ENCODE data around the gene CLTRN. TPM values are rescaled to one million over a fixed set of nuclear protein-coding genes. Genes with fewer than 3 reads are reported as not detected.

The CLTRN gene, protein sequence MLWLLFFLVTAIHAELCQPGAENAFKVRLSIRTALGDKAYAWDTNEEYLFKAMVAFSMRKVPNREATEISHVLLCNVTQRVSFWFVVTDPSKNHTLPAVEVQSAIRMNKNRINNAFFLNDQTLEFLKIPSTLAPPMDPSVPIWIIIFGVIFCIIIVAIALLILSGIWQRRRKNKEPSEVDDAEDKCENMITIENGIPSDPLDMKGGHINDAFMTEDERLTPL
- 0.66 to 0.90 TPM (median 0.75 TPM) in 5 replicates for total RNA-seq (2022; extraction: Qiagen RNA extraction; ENCODE audit: low read depth)

DNA sequence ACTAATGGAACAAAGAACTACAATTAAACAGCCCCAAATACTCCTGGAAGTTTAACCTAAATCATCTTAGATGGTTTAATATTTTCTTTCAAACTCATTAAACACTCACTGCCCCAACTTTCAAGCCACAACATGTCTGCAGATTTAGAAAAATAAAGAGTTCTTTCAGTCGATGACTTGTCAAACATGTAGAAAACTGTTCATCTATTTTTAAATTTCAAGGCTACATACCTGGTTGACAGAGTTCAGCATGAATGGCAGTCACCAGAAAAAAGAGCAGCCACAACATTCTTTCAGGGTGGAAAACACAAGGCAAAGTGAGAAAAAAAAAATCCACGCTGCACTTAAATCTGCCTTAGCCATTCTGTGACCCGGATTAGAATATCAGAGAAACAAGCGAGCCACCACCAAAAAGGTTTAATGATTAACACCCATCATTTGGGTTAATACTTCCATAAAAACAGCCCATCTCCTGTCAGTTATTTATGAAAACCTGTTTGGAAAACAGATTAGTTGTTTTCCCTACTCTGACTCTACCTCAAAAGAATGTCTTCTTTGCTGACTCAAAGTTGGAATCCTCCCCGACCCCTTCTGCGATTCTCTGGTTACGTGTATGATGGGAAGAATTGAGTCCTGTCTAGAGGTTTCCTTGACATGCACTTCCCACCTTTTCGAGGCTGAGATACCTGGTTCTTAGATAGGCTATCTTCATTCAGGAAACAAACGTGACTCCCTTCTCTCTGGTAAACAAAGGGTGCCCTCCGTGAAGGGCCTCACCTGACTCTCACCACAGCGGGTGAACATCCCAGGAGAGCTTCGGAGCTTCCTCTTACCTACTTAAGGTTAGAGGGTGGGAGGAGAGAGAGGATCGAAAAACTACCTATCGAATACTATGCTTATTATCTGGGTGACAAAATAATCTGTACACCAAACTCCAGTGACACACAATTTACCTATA is at the start of gene CLTRN:
Gene CLTRN (minus strand): TSS at position 319 of the 958 bp plus-strand sequence. CDS start 30 bp downstream, at position 289.

DNA sequence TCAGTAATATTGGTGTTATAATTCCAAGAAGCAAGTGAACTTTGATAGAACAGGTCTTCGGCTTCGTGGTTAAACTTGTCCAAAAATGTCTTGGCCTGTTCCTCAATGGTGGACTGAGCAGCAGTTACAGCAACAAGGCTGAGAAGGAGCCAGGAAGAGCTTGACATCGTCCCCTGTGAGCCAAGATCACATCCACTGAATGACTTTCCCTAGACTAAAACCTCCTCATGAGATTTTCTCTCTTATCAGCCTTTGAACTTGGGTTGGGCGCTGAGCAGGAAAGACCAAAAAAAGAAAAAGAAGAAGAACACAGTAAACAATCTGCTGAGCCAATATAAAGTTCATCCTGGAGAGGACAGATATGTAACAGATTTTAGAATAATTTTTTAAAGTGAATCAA is 63.9 kb downstream of the CLTRN start, which contains the start of gene ACE2:
Gene ACE2 (minus strand): TSS at position 216 of the 400 bp plus-strand sequence. CDS start 49 bp downstream, at position 167.

Other genes starting within 250 kb of the CLTRN start
- gene PIR, start 171.5 kb downstream of the CLTRN start, total RNA-seq (2022; extraction: Qiagen RNA extraction; ENCODE audit: low read depth), result 49.7 to 57.9 TPM (median 56.2 TPM) in 5 replicates
- gene BMX, start 164.0 kb downstream of the CLTRN start, total RNA-seq (2022; extraction: Qiagen RNA extraction; ENCODE audit: low read depth), result not detected in 5 replicates
- not detected in 5 replicates for gene ACE2, start 63.8 kb downstream of the CLTRN start, total RNA-seq (2022; extraction: Qiagen RNA extraction; ENCODE audit: low read depth)
- 2.3 to 2.9 TPM (median 2.6 TPM) in 5 replicates for gene CA5B, start 73.5 kb upstream of the CLTRN start, total RNA-seq (2022; extraction: Qiagen RNA extraction; ENCODE audit: low read depth)
- 9.8 to 13.3 TPM (median 11.3 TPM) in 5 replicates for gene ZRSR2, start 125.7 kb upstream of the CLTRN start, total RNA-seq (2022; extraction: Qiagen RNA extraction; ENCODE audit: low read depth)
- gene AP1S2, start 190.0 kb upstream of the CLTRN start, total RNA-seq (2022; extraction: Qiagen RNA extraction; ENCODE audit: low read depth), result 6.3 to 20.5 TPM (median 17.7 TPM) in 5 replicates